DMS53 treated with DMSO at 0.1 percent for 48 hours (cell line): ENCODE results near the gene KCNAB1.
A peak's percentile ranks its signal among the peaks of the same experiment; 100 is the strongest.
"Not testable (repeated sequence)": the region's sequence is repeated elsewhere in the genome, so short reads cannot be mapped to it uniquely, and the experiment has no call there.

Source experiments
- DNase-seq: peaks from one replicate; lab custom pipeline; 2025; ENCODE audit not compliant: unreplicated experiment; lab: John Stamatoyannopoulos, UW

Gene KCNAB1

GRCh38 chr3:156174229-156174847, 54.0 kb downstream of the KCNAB1 start:
- peak; percentile 31 for DNase-seq

GRCh38 chr3:156175570-156175969, 55.2 kb downstream of the KCNAB1 start:
- DNase-seq: no peak

GRCh38 chr3:156176048-156176447, 55.7 kb downstream of the KCNAB1 start:
- DNase-seq: peak; percentile 41

DNA sequence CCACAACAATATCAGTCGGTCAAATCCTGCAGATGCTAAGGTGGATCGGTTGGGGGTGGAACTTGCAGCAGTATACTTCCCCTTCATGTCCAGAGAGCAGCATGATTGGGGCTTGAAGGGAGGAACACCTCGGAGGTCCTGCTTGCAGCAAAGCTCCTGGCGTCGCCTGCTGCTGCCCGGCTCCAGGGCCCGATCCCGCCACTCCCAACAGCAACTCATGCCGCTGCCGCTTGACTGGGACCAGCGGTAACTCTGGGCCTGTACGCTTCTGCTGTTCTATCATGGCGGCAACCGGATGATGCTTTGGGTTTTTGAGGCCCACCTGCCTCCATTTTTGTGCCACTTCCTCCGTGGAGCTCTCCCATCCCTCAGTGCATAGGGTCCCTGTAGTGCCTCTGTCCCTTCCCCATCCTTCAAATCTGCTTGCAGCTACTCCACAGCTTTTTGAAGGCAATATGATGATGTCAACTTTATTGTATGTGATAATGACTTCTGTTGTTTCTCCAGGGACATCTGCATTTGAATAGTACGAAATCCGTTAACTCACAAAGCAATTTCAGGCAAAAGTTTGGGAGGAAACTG, 56.3 kb downstream of the KCNAB1 start:
- DNase-seq: no peak

DNA sequence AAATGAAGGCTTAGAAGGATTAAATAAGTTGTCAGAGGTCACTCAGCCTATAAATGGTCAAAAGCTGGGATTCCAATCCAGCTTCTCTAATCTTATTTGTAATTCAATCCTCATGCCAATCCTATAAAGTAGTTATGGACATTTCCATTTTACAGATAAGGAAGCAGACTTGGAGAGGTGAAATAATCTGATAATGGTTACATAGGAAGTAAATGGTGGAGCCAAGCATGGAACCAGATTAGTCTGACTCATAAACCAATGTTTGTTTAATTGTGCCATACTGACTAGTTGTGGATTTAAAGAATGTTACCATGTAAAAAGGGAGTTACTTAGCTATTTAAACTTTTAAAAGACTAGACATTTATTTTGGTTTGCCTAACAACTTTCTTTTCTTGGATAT, 59.7 kb downstream of the KCNAB1 start:
- DNase-seq: no peak

DNA sequence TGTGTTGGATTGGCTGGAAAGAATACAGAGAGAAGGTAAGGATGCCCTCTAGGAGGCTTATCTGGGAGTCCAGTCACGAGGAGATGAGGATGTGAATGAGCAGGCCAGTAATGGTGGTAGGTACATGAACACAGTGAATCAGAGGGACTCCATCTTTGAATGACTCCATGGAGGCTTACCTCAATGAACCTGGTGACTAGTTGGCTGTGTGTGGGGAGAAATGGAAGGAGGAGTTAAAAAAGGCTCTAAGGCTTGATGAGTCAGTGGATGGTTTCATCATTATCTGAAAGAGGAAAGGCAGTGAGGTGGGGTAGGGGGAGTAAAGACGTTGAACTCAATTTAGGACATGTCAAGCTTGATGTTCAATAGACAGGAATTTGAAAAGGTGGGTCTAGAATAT, 61.1 kb downstream of the KCNAB1 start:
- no peak for DNase-seq

GRCh38 chr3:156183396-156183795, 63.0 kb downstream of the KCNAB1 start:
- DNase-seq: no peak

DNA sequence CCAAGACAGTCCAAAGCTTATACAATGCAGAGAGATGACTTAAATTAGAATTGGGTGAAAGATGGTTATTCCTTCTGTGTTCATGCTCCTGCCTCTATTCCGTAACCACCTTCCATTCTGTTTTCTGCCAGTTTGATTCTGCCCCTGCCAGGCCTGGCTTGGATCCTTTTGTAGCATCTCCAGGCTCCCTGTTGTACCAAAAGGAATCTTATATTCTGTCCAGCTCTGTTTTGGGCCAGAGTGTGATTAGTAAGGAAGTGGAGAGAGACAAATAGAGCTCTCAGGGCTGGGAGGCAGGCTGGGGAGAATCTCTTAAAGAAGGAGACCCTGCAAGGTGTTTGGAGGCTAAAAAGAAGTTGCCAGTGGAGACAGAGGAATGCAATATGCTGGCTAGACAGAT, 63.8 kb downstream of the KCNAB1 start:
- no peak for DNase-seq

DNA sequence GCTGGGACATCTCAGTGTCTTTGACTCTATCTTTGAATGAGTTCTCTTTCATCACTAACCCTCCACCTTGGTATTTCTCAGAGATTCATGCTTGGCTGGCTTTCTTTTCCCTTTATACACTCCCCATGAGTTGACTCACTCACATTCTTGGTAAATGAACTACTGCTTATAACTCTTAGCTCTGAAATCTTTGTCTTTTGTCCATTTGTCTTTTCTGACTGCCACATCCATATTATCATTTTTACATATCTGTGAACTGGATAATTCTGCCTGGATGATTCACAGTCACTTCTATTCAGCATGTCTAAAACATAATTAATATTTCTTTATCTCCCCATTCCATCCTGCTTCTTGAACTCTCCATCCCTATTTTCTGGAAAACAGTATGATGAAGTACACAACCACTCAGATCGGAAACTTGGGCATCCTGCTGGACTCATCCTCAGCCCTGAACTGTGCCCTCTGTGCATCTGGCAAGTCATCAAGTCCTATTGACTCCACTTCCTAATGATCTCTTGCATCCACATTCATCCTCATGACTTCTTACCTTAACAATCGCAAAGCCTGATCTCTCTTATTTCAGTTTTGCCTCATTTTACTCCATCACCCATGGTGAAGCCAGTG, 66.9 kb downstream of the KCNAB1 start:
- no peak for DNase-seq

DNA sequence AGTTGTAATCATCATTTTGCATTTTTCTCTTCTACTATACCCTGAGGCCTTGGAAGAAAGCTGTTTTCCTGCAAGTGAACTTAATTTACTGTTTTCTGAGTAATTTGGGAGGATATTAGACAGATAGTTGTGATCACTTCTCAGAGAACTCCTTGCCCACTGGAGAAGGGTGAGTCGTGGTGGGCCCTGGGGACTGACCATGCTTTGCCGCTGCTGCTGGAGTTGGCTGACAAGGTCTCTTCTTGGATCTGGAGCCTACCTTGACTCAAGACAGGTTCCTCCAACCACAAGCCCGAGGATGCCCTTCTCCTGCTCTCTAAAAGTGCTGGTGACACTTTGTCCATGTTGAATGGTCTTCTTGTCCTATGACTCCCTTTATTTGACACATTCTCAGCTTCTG, 68.4 kb downstream of the KCNAB1 start:
- DNase-seq: no peak

DNA sequence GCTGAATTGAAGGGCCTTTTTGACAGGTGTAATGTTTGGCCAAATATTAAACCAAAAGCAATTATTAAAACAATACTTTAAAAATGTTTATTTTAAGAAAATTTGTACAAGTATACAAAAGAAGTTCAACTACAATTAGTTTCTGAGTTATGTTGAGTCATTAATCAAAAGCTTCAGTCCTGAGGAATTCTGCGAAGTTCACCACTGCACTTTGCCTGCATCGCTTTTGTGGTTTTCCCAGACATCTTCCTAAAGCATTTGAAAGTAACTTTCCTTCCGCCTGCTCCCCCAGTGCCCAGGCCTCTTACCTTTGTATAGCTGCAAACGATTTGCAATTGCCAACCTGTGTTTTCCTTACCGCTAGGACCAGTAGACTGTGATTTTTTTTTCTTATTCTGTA, 69.5 kb downstream of the KCNAB1 start:
- DNase-seq: no peak

DNA sequence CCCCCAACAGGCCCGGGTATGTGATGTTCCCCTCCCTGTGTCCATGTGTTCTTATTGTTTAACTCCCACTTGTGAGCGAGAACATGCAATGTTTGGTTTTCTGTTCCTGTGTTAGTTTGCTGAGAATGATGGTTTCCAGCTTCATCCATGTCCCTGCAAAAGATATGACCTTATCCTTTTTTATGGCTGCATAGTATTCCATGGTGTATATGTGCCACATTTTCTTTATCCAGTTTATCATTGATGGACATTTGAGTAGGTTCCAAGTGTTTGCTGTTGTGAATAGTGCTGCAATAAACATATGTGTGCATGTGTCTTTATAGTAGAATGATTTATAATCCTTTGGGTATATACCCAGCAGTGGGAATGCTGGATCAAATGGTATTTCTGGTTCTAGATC, 74.6 kb downstream of the KCNAB1 start:
- DNase-seq: not testable (repeated sequence)

GRCh38 chr3:156197152-156197551, 76.8 kb downstream of the KCNAB1 start:
- not testable (repeated sequence) for DNase-seq

DNA sequence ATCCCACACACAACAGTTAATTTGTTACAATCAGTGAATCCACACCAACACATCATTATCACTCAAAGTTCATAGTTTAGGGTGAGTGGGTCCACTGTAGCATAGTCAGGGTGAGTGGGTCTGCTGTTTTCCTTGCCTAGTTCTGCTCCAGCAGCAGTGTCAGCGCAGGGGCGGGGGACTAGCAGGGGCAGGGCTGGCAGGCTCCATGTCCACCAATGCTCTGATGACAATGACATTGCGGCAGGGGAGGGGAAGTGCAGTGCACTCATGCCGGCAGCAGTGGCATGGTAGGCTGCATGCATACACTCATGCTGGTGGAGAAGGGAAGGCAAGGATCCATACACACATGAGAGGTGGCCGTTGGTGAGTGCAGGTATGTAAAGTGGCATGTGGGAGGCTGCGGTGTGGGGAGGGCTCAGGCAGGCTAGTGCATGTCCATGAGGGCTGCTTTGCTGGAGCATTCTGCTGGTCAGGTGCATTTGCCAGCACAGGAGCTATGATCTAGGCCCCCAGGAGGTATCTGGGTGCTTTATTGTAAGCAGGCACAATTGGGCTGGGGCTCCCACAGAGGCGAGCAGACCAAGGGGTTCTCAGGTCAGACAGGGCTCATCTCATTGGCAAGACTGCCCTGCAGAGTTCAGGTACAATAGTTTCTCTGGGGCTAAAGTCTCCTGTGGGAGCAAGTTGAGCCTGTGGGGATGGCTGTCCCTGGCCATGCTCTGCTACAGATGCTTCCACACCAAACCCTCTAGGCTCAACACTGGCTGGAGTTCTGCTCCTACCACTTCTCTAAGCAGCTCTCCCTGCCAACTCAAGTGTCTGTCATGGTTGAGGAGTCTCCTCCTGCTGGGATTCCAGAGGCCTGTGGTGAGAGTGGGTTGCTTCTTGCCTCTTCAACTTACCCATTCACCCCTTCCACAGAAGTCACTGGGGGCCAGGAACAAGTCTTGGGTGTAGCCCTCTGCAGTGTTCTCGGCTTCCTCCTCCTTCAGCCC, 81.3 kb downstream of the KCNAB1 start:
- DNase-seq: no peak

- no peak for DNase-seq
These were observed 85.8 kb downstream of the KCNAB1 start for GRCh38 chr3:156206157-156206556.

- no peak for DNase-seq
These were observed 87.7 kb downstream of the KCNAB1 start for GRCh38 chr3:156207802-156208685.

GRCh38 chr3:156209631-156210335, 89.4 kb downstream of the KCNAB1 start:
- no peak for DNase-seq

GRCh38 chr3:156211583-156211982, 91.2 kb downstream of the KCNAB1 start:
- DNase-seq: no peak

GRCh38 chr3:156214676-156215075, 94.3 kb downstream of the KCNAB1 start:
- DNase-seq: no peak

GRCh38 chr3:156215751-156216150, 95.4 kb downstream of the KCNAB1 start:
- DNase-seq: no peak
